Aorta (tissue), 5 donors: Measurements from ENCODE around the gene DSCAM. TPM values are rescaled to one million over a fixed set of nuclear protein-coding genes. Genes with fewer than 3 reads are reported as not detected.

Experiments used
- ATAC-seq: fragments of 200-7000 bp; cut with Tn5 transposase; one replicate; pipeline ENCODE4 v1.9.1; 2022; ENCODE audit warnings: moderate library complexity; ENCODE audit not compliant: low FRiP score
- DNase-seq, 2 donors: peaks; one replicate each; pipeline ENCODE4 v3.0.0-alpha.2; 2020
- H3K27ac ChIP-seq, 2 donors: one replicate each; pipeline ENCODE4 v1.5.1; 2013; ENCODE audit warnings: low read length in 2 of 2, mild to moderate bottlenecking in 2 of 2, moderate library complexity in 2 of 2, control low read depth in 1 of 2, inconsistent platforms in 1 of 2, low read depth in 1 of 2
- H3K27me3 ChIP-seq, 2 donors: one replicate each; pipeline ENCODE4 v1.6.1; 2013; ENCODE audit warnings: control low read depth in 1 of 2, low read length in 1 of 2, mild to moderate bottlenecking in 1 of 2, moderate library complexity in 1 of 2; ENCODE audit not compliant: insufficient read depth in 2 of 2, control insufficient read depth in 1 of 2
- H3K36me3 ChIP-seq, 2 donors: one replicate each; pipeline ENCODE4 v1.6.1; 2013; ENCODE audit warnings: control low read depth in 1 of 2, low read length in 1 of 2, mild to moderate bottlenecking in 1 of 2; ENCODE audit not compliant: insufficient read depth in 2 of 2, control insufficient read depth in 1 of 2
- H3K4me1 ChIP-seq, 2 donors: one replicate each; pipeline ENCODE4 v1.6.1; 2013; ENCODE audit warnings: low read length in 2 of 2, control low read depth in 1 of 2, mild to moderate bottlenecking in 1 of 2, moderate library complexity in 1 of 2; ENCODE audit not compliant: insufficient read depth in 2 of 2, control insufficient read depth in 1 of 2
- H3K4me3 ChIP-seq, 2 donors: one replicate each; pipeline ENCODE4 v1.5.1; 2013; ENCODE audit warnings: low read length in 2 of 2, control low read depth in 1 of 2, mild to moderate bottlenecking in 1 of 2
- H3K9me3 ChIP-seq: one replicate; pipeline ENCODE4 v1.6.1; 2013; ENCODE audit warnings: mild to moderate bottlenecking, low read length; ENCODE audit not compliant: control insufficient read depth
- WGBS, 2 donors: extraction: QIAGEN DNeasy Blood & Tissue Kit; methylation state at CpG; one replicate each; pipeline ENCODE4 v1.1.7; 2013; 5-methylcytosine and 5-hydroxymethylcytosine counted together
- intact Hi-C, 2 donors: fragments of 100-400 bp; cut with DNase I; formaldehyde crosslinking; loops; one replicate each; pipeline versions ENCODE4 v1.14.2 to v1.15.0; 2022
- polyA plus RNA-seq, 2 donors: library from polyadenylated mRNA; stranded (reverse); fragments of 200-250 nt; gene quantifications; one replicate each; pipeline ENCODE4 v1.2.3, GENCODE V29; 2013
- total RNA-seq, 2 donors: library from RNA; stranded (reverse); fragmentation: NEBNext Ultra II Directional; extraction: Animal tissue kit (Norgen Biotek cat#: 25700); gene quantifications; one replicate each; pipeline ENCODE4 v1.2.1, GENCODE V29; 2021
- donor health status: healthy with polysubstance abuse.
- donor health status: Bipolar disorder and iron deficiency.
- donor health status: DM: no; HTN: no; CAD: no.
- donor health status: DM: no; HTN: no; CAD: no.
- donor health status: DM: yes; HTN: yes; CAD: no.

The DSCAM gene
- total and polyA plus RNA-seq, 4 donors: not detected

DNA sequence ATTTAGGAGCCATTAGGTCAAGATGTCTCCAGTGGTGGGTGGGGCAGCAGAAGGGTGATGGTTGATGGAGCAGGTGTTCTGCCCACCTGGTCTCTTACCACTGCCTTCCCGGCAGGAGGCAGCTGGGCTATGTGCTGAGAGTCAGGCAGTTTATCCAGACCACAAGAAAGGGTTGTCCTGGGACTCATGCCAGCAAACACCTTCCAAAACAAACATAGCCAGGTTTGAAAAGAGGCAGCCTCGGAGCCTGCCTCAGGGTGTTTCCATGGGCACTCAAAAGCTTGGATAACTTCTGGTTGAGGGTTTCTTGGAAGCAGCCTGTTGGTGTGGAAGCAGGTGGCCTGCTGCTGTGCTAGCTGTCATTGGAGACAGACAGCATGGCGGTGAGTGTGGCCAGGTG, 792.6 kb downstream of the DSCAM start:
- no peaks in the 10 kb centered on the region for H3K36me3 ChIP-seq
- intact Hi-C loops: no loop called here
- peaks cover 3 to 5% of the 10 kb centered on the region in 2 donors for H3K4me1 ChIP-seq
- WGBS, 2 donors: 5 to 7% methylated on average over 3 of the region's 3 CpGs
- peak overlapping the region; percentile 46 to 66 for H3K27ac ChIP-seq
- no peaks in the 10 kb centered on the region for H3K27me3 ChIP-seq
- H3K4me3 ChIP-seq: no peak overlapping the region
- peak; percentile 77 to 79 for DNase-seq
- peak; percentile 64 for ATAC-seq
- H3K9me3 ChIP-seq: no peaks in the 10 kb centered on the region

DNA sequence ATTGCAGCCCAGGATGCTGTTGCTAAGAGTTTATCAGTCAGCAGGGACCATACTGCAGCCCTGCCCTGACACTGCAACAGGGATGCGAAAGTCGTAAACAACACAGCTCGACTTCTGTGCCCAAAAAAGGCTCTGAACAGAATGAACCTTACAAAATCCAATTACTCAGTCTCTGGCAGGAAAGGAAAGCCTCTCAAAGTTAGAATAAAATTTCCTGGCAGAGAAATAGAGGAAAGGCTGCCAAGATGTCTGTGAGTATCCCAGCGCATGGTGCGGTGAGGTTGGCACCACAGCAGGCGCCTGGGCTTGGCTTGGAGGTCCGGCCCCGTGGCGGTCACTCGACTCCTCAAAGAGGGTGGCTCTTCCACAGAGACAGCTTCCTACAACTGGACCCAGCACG, 794.0 kb downstream of the DSCAM start:
- Histone ChIP-seq H3K27me3 (no peaks in the 10 kb centered on the region), H3K4me3 (no peak overlapping the region), H3K9me3 (no peaks in the 10 kb centered on the region), H3K36me3 (no peaks in the 10 kb centered on the region), H3K27ac (peak overlapping the region; percentile 88 to 95), H3K4me1 (peaks cover 3 to 10% of the 10 kb centered on the region in 2 donors)
- WGBS, 2 donors: 5 to 7% methylated on average over 11 of the region's 11 CpGs
- ATAC-seq (peak; percentile 81), DNase-seq (peak; percentile 76 to 89)
- intact Hi-C loops: no loop called here

- Histone ChIP-seq H3K4me1 (peaks cover 3 to 10% of the 10 kb centered on the region in 2 donors), H3K36me3 (no peaks in the 10 kb centered on the region), H3K27ac (peak overlapping the region; percentile 71 to 95), H3K4me3 (no peak overlapping the region), H3K27me3 (no peaks in the 10 kb centered on the region), H3K9me3 (no peaks in the 10 kb centered on the region)
- ATAC-seq (no peak), DNase-seq (no peak)
- intact Hi-C loops: no loop called here
- WGBS, 2 donors: 73 to 76% methylated on average over 2 of the region's 2 CpGs
Measured at GRCh38 chr21:40052276-40052675, 794.7 kb downstream of the DSCAM start.

DNA sequence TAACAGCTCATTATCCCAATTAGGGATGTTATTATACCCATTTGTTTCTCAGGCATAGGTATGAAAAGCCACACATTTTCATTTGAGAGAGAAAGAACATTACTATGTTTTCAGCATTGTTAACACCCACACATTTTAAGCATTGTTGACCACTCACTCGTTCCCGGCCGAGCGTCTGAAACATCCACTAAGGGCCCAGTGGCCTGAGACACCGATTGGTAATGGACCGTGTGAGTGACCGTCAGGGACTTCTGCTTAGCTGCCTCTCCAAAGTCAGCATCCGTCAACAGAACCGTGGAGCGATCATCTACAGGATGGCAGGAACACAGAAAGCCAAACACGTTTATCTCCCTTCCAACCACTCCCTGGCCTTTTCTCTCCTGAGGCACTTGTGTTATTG, 795.2 kb downstream of the DSCAM start:
- H3K4me3 ChIP-seq: no peak overlapping the region
- H3K4me1 ChIP-seq: peaks cover 3 to 10% of the 10 kb centered on the region in 2 donors
- H3K36me3 ChIP-seq: no peaks in the 10 kb centered on the region
- no peaks in the 10 kb centered on the region for H3K9me3 ChIP-seq
- peak overlapping the region; percentile 71 to 95 for H3K27ac ChIP-seq
- intact Hi-C loops: no loop called here
- no peak for ATAC-seq
- H3K27me3 ChIP-seq: no peaks in the 10 kb centered on the region
- DNase-seq: no peak
- 90 to 93% methylated on average over 11 of the region's 11 CpGs for WGBS, 2 donors

- ATAC-seq: no peak
- peaks cover 3 to 10% of the 10 kb centered on the region in 2 donors for H3K4me1 ChIP-seq
- peak overlapping the region; percentile 6 to 18 for H3K27ac ChIP-seq
- no peak overlapping the region for H3K4me3 ChIP-seq
- DNase-seq: no peak
- H3K9me3 ChIP-seq: no peaks in the 10 kb centered on the region
- no peaks in the 10 kb centered on the region for H3K27me3 ChIP-seq
- no peaks in the 10 kb centered on the region for H3K36me3 ChIP-seq
- WGBS, 2 donors: 60 to 65% methylated on average over 7 of the region's 7 CpGs
- intact Hi-C loops: loop anchor here (5.0 kb wide), 2 partner anchors 67 to 163 kb away; no protein-coding TSS in a partner anchor
Measured at GRCh38 chr21:40049931-40050290, 797.0 kb downstream of the DSCAM start.

- no peak for ATAC-seq
- peaks cover 3 to 10% of the 10 kb centered on the region in 2 donors for H3K4me1 ChIP-seq
- H3K27ac ChIP-seq: peak overlapping the region; percentile 87 to 89
Measured at GRCh38 chr21:40049031-40049930, 797.7 kb downstream of the DSCAM start.

GRCh38 chr21:40047993-40048730, 798.8 kb downstream of the DSCAM start:
- DNase-seq: peak; percentile 71 to 86
- intact Hi-C loops: loop anchor here (5.0 kb wide), 2 partner anchors 69 to 161 kb away; no protein-coding TSS in a partner anchor

More at GRCh38 chr21:40049031-40049930, 797.7 kb downstream of the DSCAM start:
- DNase-seq: peak; percentile 60 to 89
- no peaks in the 10 kb centered on the region for H3K27me3 ChIP-seq
- no peak overlapping the region for H3K4me3 ChIP-seq
- H3K36me3 ChIP-seq: no peaks in the 10 kb centered on the region
- WGBS, 2 donors: 27 to 28% methylated on average over 10 of the region's 10 CpGs
- H3K9me3 ChIP-seq: no peaks in the 10 kb centered on the region
- intact Hi-C loops: loop anchor here (5.0 kb wide), 2 partner anchors 68 to 162 kb away; no protein-coding TSS in a partner anchor

GRCh38 chr21:40047211-40047610, 799.7 kb downstream of the DSCAM start:
- no peaks in the 10 kb centered on the region for H3K27me3 ChIP-seq
- H3K4me1 ChIP-seq: peaks cover 3 to 5% of the 10 kb centered on the region in 2 donors
- intact Hi-C loops: loop anchor here (5.0 kb wide), 2 partner anchors 70 to 160 kb away; no protein-coding TSS in a partner anchor
- DNase-seq (no peak), ATAC-seq (no peak)
- no peak overlapping the region for H3K4me3 ChIP-seq
- 2 to 7% methylated on average over 2 of the region's 2 CpGs for WGBS, 2 donors
- H3K27ac ChIP-seq: peak overlapping the region in 1 of 2 donors; percentile 69
- no peaks in the 10 kb centered on the region for H3K9me3 ChIP-seq
- H3K36me3 ChIP-seq: no peaks in the 10 kb centered on the region

More at GRCh38 chr21:40047993-40048730, 798.8 kb downstream of the DSCAM start:
- Histone ChIP-seq H3K4me3 (no peak overlapping the region), H3K9me3 (no peaks in the 10 kb centered on the region), H3K36me3 (no peaks in the 10 kb centered on the region), H3K27ac (peak overlapping the region; percentile 66 to 87), H3K27me3 (no peaks in the 10 kb centered on the region), H3K4me1 (peaks cover 3 to 5% of the 10 kb centered on the region in 2 donors)
- 5 to 7% methylated on average over 5 of the region's 5 CpGs for WGBS, 2 donors
- peak; percentile 59 for ATAC-seq
